Activated naive CD8-positive, alpha-beta T cell treated with anti-CD3 and anti-CD28 coated beads for 36 hours (primary cell): ENCODE data around the gene CLEC2L. TPM values are rescaled to one million over a fixed set of nuclear protein-coding genes. Genes with fewer than 3 reads are reported as not detected.

ENCODE experiments used
- DNase-seq: peaks from one replicate; pipeline ENCODE4 v3.0.0; 2021
- H3K27ac Mint-ChIP-seq: one replicate; pipeline ENCODE4 v1.8.0; 2022; ENCODE audit warnings: mild to moderate bottlenecking, moderate library complexity, mixed read lengths
- H3K27me3 Mint-ChIP-seq: one replicate; pipeline ENCODE4 v1.8.0; 2022; ENCODE audit warnings: mild to moderate bottlenecking, mixed read lengths
- H3K36me3 Mint-ChIP-seq: one replicate; pipeline ENCODE4 v1.8.0; 2021; ENCODE audit warnings: mild to moderate bottlenecking, mixed read lengths
- H3K4me1 Mint-ChIP-seq: one replicate; pipeline ENCODE4 v1.8.0; 2021; ENCODE audit warnings: mixed read lengths
- H3K4me3 Mint-ChIP-seq: one replicate; pipeline ENCODE4 v1.8.0; 2022; ENCODE audit warnings: mild to moderate bottlenecking, moderate library complexity, mixed read lengths
- H3K9me3 Mint-ChIP-seq: one replicate; pipeline ENCODE4 v1.8.0; 2022; ENCODE audit warnings: mixed read lengths
- total RNA-seq, 2 experiments: library from RNA; stranded (reverse); gene quantifications; one replicate each; pipeline ENCODE4 v1.2.3, GENCODE V29; 2021

Gene CLEC2L
- total RNA-seq, 2 experiments from 2014 or later = not detected

DNA sequence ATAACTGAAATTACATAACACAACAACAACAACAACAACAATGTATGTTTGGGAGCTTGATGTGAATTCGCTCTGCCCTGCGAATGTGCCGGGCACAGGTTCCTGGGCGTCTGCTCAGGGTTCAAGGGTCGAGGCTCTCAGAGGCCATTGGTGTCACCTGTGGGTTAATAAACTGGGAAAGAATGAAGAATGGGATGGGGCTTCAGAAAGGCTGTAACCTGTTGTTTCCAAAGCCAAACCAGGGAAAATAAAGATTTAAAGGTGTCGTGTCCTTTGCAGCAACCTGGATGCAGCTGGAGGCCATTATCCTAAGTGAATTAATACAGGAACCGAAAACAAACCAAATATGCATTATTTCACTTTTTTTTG is 22.7 kb upstream of the CLEC2L start:
- H3K4me1 Mint-ChIP-seq = peaks cover 2% of the 10 kb centered on the region
- no peak overlapping the region for H3K27ac Mint-ChIP-seq
- DNase-seq = no peak
- no peaks in the 10 kb centered on the region for H3K9me3 Mint-ChIP-seq
- no peak overlapping the region for H3K4me3 Mint-ChIP-seq
- H3K36me3 Mint-ChIP-seq = no peaks in the 10 kb centered on the region
- peaks cover 15% of the 10 kb centered on the region for H3K27me3 Mint-ChIP-seq

DNA sequence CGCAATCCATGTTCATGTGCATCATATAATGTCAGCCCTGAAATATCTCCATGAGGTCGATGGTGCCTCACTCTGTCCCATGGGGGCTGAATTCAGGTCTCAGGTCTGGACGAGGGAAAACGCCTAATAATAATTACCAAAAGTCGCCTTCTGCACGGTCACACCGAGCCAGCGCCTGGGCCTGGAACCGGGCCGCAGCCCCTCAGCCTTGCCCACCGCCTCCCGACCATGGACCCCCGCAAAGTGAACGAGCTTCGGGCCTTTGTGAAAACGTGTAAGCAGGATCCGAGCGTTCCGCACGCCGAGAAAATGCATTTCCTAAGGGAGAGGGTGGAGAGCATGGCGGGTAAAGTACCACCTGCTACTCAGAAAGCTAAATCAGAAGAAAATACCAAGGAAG is 21.3 kb upstream of the CLEC2L start:
- peaks cover 15% of the 10 kb centered on the region for H3K27me3 Mint-ChIP-seq
- no peaks in the 10 kb centered on the region for H3K9me3 Mint-ChIP-seq
- H3K27ac Mint-ChIP-seq = no peak overlapping the region
- H3K4me1 Mint-ChIP-seq = peaks cover 2% of the 10 kb centered on the region
- DNase-seq = no peak
- H3K36me3 Mint-ChIP-seq = no peaks in the 10 kb centered on the region
- H3K4me3 Mint-ChIP-seq = no peak overlapping the region

- H3K36me3 Mint-ChIP-seq = no peaks in the 10 kb centered on the region
- DNase-seq = no peak
- no peaks in the 10 kb centered on the region for H3K4me1 Mint-ChIP-seq
- H3K9me3 Mint-ChIP-seq = no peaks in the 10 kb centered on the region
- H3K4me3 Mint-ChIP-seq = no peak overlapping the region
- H3K27me3 Mint-ChIP-seq = no peaks in the 10 kb centered on the region
- H3K27ac Mint-ChIP-seq = no peak overlapping the region
These were observed 17.9 kb upstream of the CLEC2L start for GRCh38 chr7:139505563-139505962.

DNA sequence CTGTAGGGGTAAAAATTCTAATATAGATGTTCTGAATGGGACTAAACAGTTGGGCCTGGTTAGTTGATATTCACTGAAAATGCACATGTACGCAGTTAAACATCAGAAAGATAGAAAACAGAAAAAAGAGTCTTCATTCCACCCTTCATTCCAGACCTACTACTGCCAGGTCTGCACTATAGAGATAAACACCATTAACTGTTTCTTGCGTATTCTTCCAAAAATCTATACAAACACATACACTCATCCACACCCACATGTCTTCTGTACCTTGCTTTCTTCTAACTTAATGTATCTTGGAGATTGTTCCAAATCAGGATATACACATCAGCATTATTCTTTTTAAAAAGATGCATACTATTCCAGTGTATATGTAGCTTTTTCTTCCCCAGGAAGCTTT is 13.9 kb upstream of the CLEC2L start:
- no peaks in the 10 kb centered on the region for H3K9me3 Mint-ChIP-seq
- H3K27ac Mint-ChIP-seq = no peak overlapping the region
- no peak for DNase-seq
- H3K36me3 Mint-ChIP-seq = no peaks in the 10 kb centered on the region
- no peaks in the 10 kb centered on the region for H3K27me3 Mint-ChIP-seq
- no peaks in the 10 kb centered on the region for H3K4me1 Mint-ChIP-seq
- no peak overlapping the region for H3K4me3 Mint-ChIP-seq

DNA sequence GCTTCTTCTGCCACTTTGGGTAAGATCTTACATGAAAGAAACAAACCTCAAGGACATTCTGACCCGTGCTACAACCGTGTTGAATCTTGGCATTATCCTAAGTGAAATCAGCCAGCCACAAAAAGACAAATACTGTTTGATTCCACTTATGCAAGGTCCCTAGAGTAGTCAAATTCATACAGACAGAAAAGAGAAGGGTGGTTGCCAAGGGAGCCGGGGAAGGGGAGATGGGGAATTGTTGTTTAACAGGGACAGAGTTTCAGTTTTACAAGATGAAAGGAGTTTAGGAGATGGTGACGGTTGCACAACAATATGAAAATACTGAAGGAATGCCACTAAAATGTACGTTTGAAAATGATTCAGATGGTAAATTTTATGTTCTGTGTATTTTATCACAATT is 12.2 kb upstream of the CLEC2L start:
- Mint-ChIP-seq H3K9me3 (no peaks in the 10 kb centered on the region), H3K27ac (no peak overlapping the region), H3K27me3 (no peaks in the 10 kb centered on the region), H3K4me3 (no peak overlapping the region), H3K4me1 (no peaks in the 10 kb centered on the region), H3K36me3 (no peaks in the 10 kb centered on the region)
- DNase-seq = no peak

GRCh38 chr7:139515266-139515665 is 8.2 kb upstream of the CLEC2L start:
- H3K27me3 Mint-ChIP-seq = no peaks in the 10 kb centered on the region
- H3K9me3 Mint-ChIP-seq = no peaks in the 10 kb centered on the region
- DNase-seq = no peak
- no peak overlapping the region for H3K27ac Mint-ChIP-seq
- H3K4me1 Mint-ChIP-seq = no peaks in the 10 kb centered on the region
- no peaks in the 10 kb centered on the region for H3K36me3 Mint-ChIP-seq
- H3K4me3 Mint-ChIP-seq = no peak overlapping the region

- no peak for DNase-seq
- H3K4me1 Mint-ChIP-seq = no peaks in the 10 kb centered on the region
- no peak overlapping the region for H3K4me3 Mint-ChIP-seq
- peaks cover 45% of the 10 kb centered on the region for H3K27me3 Mint-ChIP-seq
- no peaks in the 10 kb centered on the region for H3K36me3 Mint-ChIP-seq
- no peaks in the 10 kb centered on the region for H3K9me3 Mint-ChIP-seq
- H3K27ac Mint-ChIP-seq = no peak overlapping the region
These were observed 2.0 kb upstream of the CLEC2L start for GRCh38 chr7:139521439-139521838.

- peaks cover 52% of the 10 kb centered on the region for H3K27me3 Mint-ChIP-seq
- no peaks in the 10 kb centered on the region for H3K9me3 Mint-ChIP-seq
These were observed 671 bp upstream of the CLEC2L start for GRCh38 chr7:139522830-139523198.

DNA sequence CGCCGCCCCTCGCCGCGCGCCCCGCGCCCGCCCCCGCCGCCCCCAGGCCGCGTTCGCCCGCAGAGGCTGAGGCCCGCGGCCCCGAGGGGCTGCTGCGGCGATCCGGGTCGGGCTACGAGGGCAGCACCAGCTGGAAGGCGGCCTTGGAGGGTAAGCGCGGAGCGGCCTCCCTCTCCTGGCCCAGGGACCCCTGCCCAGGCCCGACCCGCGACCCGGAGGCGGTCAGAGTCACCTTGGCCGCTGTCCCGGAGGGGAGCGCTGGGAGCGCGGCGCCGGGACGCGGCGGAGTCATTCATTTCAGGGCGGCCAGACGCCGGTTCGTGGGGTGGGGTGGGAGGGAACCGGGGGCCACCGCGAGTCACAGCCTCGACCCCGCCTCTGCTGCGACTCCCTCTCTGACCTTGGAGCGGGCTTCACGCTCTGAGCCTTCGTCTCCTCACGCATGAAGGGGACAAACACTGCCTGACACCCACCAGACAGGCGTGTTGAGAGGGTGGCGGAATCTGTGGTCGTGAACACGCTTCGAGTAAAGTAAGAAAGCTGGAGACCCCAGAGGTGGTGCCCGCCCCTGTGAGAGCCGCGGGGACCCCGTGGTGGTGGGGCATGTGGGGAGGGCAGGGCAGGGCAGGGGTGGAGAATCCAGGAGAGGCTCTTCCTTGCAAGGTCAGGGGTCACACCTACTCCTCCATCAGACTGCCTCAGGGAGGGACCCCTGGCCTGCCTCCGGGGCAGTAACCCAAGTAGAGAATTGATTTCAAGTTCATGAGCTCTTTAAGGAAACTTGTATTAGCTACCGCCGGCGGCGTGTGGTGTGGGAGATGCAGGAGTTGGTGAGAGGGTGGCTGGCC is 707 bp downstream of the CLEC2L start:
- peaks cover 52% of the 10 kb centered on the region for H3K27me3 Mint-ChIP-seq
- no peak overlapping the region for H3K4me3 Mint-ChIP-seq
- no peak overlapping the region for H3K27ac Mint-ChIP-seq
- no peak for DNase-seq
- H3K36me3 Mint-ChIP-seq = no peaks in the 10 kb centered on the region
- peaks cover 5% of the 10 kb centered on the region for H3K4me1 Mint-ChIP-seq
- peaks cover 2% of the 10 kb centered on the region for H3K9me3 Mint-ChIP-seq

More at GRCh38 chr7:139522830-139523198, 671 bp upstream of the CLEC2L start:
- H3K27ac Mint-ChIP-seq = no peak overlapping the region
- H3K36me3 Mint-ChIP-seq = no peaks in the 10 kb centered on the region
- peaks cover 5% of the 10 kb centered on the region for H3K4me1 Mint-ChIP-seq
- DNase-seq = no peak
- no peak overlapping the region for H3K4me3 Mint-ChIP-seq

DNA sequence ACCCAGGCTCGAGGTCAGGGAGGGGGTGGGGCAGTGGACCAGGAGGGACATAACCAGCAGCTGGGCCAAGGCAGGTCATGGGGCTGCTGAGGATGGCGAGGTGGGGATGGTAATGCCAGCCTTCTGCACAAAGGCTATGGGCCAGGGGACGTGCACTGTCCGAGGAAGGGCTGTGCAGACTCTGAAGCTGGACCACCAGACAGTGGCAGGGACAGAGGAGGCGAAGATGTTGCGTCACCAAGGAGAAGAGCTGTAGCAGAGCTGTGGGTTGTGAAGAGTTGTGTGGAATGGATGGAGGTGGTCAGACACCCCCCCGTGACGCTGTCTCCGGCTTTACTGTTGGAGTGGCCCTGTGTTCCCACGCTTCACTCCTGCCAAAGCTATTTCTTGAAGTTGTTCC is 1.8 kb downstream of the CLEC2L start:
- peaks cover 52% of the 10 kb centered on the region for H3K27me3 Mint-ChIP-seq
- DNase-seq = no peak
- peaks cover 5% of the 10 kb centered on the region for H3K4me1 Mint-ChIP-seq
- H3K27ac Mint-ChIP-seq = no peak overlapping the region
- H3K36me3 Mint-ChIP-seq = no peaks in the 10 kb centered on the region
- H3K4me3 Mint-ChIP-seq = no peak overlapping the region
- H3K9me3 Mint-ChIP-seq = peaks cover 2% of the 10 kb centered on the region

- Mint-ChIP-seq H3K4me3 (no peak overlapping the region), H3K9me3 (peaks cover 2% of the 10 kb centered on the region), H3K27ac (no peak overlapping the region), H3K4me1 (peaks cover 5% of the 10 kb centered on the region), H3K36me3 (no peaks in the 10 kb centered on the region), H3K27me3 (peaks cover 52% of the 10 kb centered on the region)
- DNase-seq = no peak
These were observed 2.3 kb downstream of the CLEC2L start for GRCh38 chr7:139525750-139526149.

- peaks cover 43% of the 10 kb centered on the region for H3K27me3 Mint-ChIP-seq
- H3K36me3 Mint-ChIP-seq = no peaks in the 10 kb centered on the region
- peaks cover 2% of the 10 kb centered on the region for H3K9me3 Mint-ChIP-seq
- H3K4me3 Mint-ChIP-seq = no peak overlapping the region
- peaks cover 5% of the 10 kb centered on the region for H3K4me1 Mint-ChIP-seq
- DNase-seq = no peak
- no peak overlapping the region for H3K27ac Mint-ChIP-seq
These were observed 3.4 kb downstream of the CLEC2L start for GRCh38 chr7:139526578-139527544.

DNA sequence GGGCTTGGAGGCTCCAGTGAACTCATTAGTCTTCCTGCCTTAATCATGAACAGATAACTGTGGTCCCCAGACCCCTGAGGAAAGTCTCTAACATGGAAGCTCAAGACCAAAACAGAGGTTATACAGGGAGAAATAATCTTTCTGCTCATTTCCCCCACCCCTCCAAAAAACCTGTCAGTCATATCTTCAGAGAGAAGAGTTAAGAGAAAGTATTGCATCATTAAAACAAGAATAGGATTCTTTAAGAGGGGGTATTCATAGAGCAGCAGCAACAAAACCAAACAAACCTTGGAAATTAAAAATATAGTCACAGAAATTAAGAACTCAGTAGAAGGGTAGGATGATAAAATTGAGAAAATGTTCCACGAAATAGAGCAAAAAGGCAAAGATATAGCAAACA is 7.6 kb downstream of the CLEC2L start:
- Mint-ChIP-seq H3K4me1 (peaks cover 5% of the 10 kb centered on the region), H3K27me3 (peaks cover 10% of the 10 kb centered on the region), H3K27ac (no peak overlapping the region), H3K36me3 (no peaks in the 10 kb centered on the region), H3K9me3 (peaks cover 2% of the 10 kb centered on the region), H3K4me3 (no peak overlapping the region)
- no peak for DNase-seq

DNA sequence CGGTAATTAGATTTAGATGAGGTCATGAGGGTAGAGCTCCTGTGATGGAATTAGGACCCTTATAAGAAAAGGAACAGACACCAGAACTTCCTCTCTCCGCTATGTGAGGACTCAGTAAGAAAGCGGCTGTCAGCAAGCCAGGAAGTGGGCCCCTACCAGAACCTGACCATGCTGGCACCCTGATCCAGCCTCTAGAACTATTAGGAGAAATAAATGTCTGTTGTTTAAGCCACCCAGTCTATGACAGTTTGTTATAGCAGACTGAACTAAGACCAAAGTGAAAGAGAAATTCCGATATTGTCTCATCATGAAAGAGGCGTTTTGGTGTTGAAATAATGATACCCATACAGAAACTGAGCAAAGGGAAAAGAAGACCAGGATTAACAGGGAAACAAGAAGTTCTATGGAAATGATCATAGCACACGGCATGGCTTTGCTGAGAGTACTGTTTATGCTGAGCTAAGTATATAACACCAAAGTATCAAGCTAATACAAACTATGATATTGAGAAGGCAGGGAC is 9.2 kb downstream of the CLEC2L start:
- Mint-ChIP-seq H3K4me1 (no peaks in the 10 kb centered on the region), H3K4me3 (no peak overlapping the region), H3K36me3 (no peaks in the 10 kb centered on the region), H3K27me3 (no peaks in the 10 kb centered on the region), H3K9me3 (peaks cover 2% of the 10 kb centered on the region), H3K27ac (no peak overlapping the region)
- DNase-seq = no peak

GRCh38 chr7:139534096-139534495 is 10.6 kb downstream of the CLEC2L start:
- Mint-ChIP-seq H3K27ac (no peak overlapping the region), H3K9me3 (no peaks in the 10 kb centered on the region), H3K27me3 (no peaks in the 10 kb centered on the region), H3K4me3 (no peak overlapping the region), H3K36me3 (no peaks in the 10 kb centered on the region), H3K4me1 (no peaks in the 10 kb centered on the region)
- no peak for DNase-seq
